WERI-Rb-1 (cell line): Measurements from ENCODE around the gene ADGRD2.

Source experiments
- DNase-seq: peaks from one replicate; pipeline ENCODE4 v3.0.0-alpha.2; 2020
- H3K27ac ChIP-seq: fragments of 250-450 bp; sonication (Bioruptor Pico); 2 replicates; pipeline ENCODE4 v1.5.1; 2020; ENCODE audit warnings: mild to moderate bottlenecking, moderate library complexity
- H3K27me3 ChIP-seq: fragments of 250-450 bp; sonication (Bioruptor Pico); 2 replicates; pipeline ENCODE4 v1.5.1; 2021; ENCODE audit warnings: mild to moderate bottlenecking, low read depth, moderate library complexity; ENCODE audit not compliant: insufficient read depth, severe bottlenecking
- H3K36me3 ChIP-seq: fragments of 250-450 bp; sonication (Bioruptor Pico); 2 replicates; pipeline ENCODE4 v1.5.1; 2020; ENCODE audit warnings: mild to moderate bottlenecking, moderate library complexity
- H3K4me3 ChIP-seq: 2 replicates; pipeline ENCODE4 v1.5.1; 2011; ENCODE audit warnings: low read depth, mild to moderate bottlenecking, control low read depth, low read length
- H3K9me3 ChIP-seq: fragments of 250-450 bp; sonication (Bioruptor Pico); 2 replicates; pipeline ENCODE4 v1.5.1; 2021; ENCODE audit warnings: mild to moderate bottlenecking, moderate library complexity; ENCODE audit not compliant: severe bottlenecking
- TF ChIP-seq, protein P1 (sequence below): IDR thresholded peaks from 2 replicates; pipeline ENCODE4 v1.5.1; 2011; ENCODE audit warnings: low read depth, mild to moderate bottlenecking, control low read depth, inconsistent platforms, low read length

Gene ADGRD2

DNA sequence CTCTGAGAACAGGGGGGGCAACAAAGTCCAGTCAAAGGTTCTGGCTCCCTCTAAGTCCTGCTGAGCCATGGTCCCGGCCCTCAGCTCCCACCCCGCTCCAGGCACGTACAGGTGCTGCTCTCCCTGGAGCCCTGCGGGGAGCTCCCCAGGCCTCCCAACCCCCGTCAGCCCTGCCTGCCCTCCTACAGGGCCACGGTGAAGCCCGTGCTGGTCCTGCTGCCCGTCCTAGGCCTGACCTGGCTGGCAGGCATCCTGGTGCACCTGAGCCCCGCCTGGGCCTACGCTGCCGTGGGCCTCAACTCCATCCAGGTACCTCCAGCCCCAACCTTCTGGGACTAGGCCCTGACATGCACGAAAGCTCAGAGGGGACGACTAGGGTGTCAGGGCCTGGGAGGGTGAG is 20.1 kb downstream of the ADGRD2 start:
- Histone ChIP-seq H3K9me3 (no peaks in the 10 kb centered on the region), H3K27ac (no peak overlapping the region), H3K4me3 (no peak overlapping the region), H3K27me3 (no peaks in the 10 kb centered on the region), H3K36me3 (no peaks in the 10 kb centered on the region)
- TF ChIP-seq, protein P1, sequence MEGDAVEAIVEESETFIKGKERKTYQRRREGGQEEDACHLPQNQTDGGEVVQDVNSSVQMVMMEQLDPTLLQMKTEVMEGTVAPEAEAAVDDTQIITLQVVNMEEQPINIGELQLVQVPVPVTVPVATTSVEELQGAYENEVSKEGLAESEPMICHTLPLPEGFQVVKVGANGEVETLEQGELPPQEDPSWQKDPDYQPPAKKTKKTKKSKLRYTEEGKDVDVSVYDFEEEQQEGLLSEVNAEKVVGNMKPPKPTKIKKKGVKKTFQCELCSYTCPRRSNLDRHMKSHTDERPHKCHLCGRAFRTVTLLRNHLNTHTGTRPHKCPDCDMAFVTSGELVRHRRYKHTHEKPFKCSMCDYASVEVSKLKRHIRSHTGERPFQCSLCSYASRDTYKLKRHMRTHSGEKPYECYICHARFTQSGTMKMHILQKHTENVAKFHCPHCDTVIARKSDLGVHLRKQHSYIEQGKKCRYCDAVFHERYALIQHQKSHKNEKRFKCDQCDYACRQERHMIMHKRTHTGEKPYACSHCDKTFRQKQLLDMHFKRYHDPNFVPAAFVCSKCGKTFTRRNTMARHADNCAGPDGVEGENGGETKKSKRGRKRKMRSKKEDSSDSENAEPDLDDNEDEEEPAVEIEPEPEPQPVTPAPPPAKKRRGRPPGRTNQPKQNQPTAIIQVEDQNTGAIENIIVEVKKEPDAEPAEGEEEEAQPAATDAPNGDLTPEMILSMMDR = no peak
- no peak for DNase-seq

DNA sequence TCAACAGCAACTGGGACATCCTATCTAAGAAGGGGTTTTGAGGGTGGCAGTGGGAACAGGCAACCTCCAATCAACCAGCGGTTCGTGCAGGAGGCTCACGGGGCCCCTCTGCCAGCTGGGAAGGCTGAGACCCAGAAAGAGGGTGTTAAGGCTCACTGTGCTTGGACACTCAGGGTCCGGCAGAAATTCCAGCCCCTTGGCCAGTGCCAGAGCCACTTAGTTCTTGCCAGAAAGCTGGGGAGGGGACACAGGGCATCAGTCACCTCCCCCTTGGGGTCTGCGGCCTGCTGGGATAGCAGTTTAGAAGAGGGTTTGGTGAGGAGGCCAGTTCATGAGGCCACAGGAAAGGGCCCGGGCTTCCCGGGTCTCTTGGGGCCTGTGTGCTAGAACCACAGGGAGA is 20.5 kb downstream of the ADGRD2 start:
- no peak overlapping the region for H3K27ac ChIP-seq
- H3K36me3 ChIP-seq = no peaks in the 10 kb centered on the region
- H3K4me3 ChIP-seq = no peak overlapping the region
- TF ChIP-seq, protein P1 = no peak
- no peaks in the 10 kb centered on the region for H3K9me3 ChIP-seq
- no peak for DNase-seq
- no peaks in the 10 kb centered on the region for H3K27me3 ChIP-seq

DNA sequence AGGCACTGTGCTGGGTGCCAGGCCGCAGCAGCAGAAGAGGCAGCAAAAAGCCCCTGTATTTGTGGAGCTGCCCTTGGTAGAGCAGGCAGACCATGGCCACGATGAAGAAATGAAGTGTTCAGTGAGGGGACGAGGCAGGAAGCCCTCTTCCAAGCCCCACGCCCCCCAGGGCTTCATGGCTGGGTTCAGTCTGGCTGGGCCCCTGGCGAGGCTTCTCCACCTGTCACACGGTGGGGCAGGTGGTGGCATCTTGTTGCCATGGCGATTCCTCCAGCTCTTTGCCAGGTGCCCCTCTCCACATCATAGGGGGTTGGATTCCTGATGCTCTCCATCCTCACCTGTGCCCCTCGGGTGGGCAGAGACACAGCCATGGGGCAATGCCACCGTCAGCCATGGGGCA is 21.5 kb downstream of the ADGRD2 start:
- no peak for DNase-seq
- no peaks in the 10 kb centered on the region for H3K27me3 ChIP-seq
- H3K4me3 ChIP-seq = no peak overlapping the region
- no peaks in the 10 kb centered on the region for H3K36me3 ChIP-seq
- H3K9me3 ChIP-seq = no peaks in the 10 kb centered on the region
- no peak overlapping the region for H3K27ac ChIP-seq
- TF ChIP-seq, protein P1 = no peak

DNA sequence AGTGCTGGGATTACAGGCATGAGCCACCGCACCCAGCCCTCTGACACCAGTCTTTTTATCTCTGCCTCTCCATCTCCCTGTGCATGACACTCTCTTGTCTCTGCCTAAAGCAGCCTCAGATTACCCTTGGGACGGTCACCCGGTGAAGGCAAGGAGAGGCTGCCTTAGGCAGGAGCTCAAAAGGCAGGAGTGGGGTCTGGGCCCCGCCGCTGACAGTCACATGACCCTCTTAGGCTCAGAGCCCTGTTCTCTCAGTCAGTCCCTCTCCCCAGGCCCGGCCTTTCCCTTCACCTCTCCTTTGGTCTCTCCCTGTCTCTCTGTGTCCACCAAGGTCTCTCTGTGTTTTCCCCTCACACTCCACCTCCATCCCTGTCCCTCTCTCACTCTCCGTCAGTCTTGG is 22.5 kb downstream of the ADGRD2 start:
- TF ChIP-seq, protein P1 = no peak
- H3K27ac ChIP-seq = no peak overlapping the region
- no peak for DNase-seq

DNA sequence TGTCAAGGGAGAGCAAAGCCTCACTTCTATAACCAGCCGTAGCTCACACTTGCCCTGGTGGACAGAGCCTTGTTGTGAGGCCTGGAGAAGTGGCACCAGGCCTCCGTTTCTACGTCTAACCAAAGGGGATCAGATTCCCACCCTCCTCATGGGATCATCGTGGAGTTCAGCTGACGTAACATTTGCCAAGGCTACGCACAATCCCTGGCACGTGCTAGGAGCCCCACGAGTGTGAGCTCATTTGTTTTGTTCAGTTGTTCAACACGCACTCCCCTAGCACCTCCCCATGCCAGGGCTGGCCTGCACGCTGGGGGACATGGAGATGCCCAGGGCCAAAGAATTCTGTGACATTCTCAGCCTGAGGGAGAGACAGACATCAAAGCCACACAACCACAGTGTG is 23.1 kb downstream of the ADGRD2 start:
- Histone ChIP-seq H3K36me3 (no peaks in the 10 kb centered on the region), H3K9me3 (no peaks in the 10 kb centered on the region), H3K27me3 (no peaks in the 10 kb centered on the region), H3K27ac (no peak overlapping the region), H3K4me3 (no peak overlapping the region)
- no peak for DNase-seq
- TF ChIP-seq, protein P1 = no peak

More for the DNA sequence above, 22.5 kb downstream of the ADGRD2 start:
- Histone ChIP-seq H3K36me3 (no peaks in the 10 kb centered on the region), H3K9me3 (no peaks in the 10 kb centered on the region), H3K4me3 (no peak overlapping the region), H3K27me3 (no peaks in the 10 kb centered on the region)

DNA sequence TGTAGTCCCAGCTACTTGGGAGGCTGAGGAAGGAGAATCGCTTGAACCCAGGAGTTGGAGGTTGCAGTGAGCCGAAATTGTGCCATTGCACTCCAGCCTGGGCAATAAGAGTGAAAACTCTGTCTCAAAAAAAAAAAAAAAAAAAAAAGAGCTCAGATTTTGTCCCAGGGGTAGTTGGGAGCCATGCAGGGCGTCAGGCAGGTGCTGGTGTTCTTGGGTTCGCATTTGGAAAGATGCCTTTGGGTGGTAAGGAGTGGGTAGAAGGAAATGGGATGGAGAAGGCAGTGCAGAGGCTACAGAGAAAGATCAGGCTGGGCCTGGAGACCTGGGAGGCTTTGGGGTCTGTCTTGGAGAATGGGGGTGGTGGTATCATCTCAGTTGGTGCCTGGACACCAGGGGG is 23.9 kb downstream of the ADGRD2 start:
- no peak for DNase-seq
- H3K9me3 ChIP-seq = no peaks in the 10 kb centered on the region
- no peaks in the 10 kb centered on the region for H3K27me3 ChIP-seq
- H3K36me3 ChIP-seq = no peaks in the 10 kb centered on the region
- TF ChIP-seq, protein P1 = no peak
- no peak overlapping the region for H3K27ac ChIP-seq
- H3K4me3 ChIP-seq = no peak overlapping the region
